GM19023 (cell line): ENCODE results near the gene SRSF8.
"Not testable (repeated sequence)": the region's sequence is repeated elsewhere in the genome, so short reads cannot be mapped to it uniquely, and the experiment has no call there.

Experiments
- ATAC-seq: cut with Tn5 transposase; IDR thresholded peaks from one replicate; pipeline ENCODE4 v1.9.1; 2021; ENCODE audit warnings: mild to moderate bottlenecking, moderate library complexity; ENCODE audit not compliant: unreplicated experiment

The SRSF8 gene

GRCh38 chr11:95093548-95093947 lies 26.8 kb downstream of the SRSF8 start:
- ATAC-seq, result no peak

GRCh38 chr11:95095858-95096587 lies 29.3 kb downstream of the SRSF8 start:
- peak; percentile 72 for ATAC-seq

GRCh38 chr11:95097209-95097608 lies 30.5 kb downstream of the SRSF8 start:
- ATAC-seq, result no peak

GRCh38 chr11:95098826-95099225 lies 32.1 kb downstream of the SRSF8 start:
- ATAC-seq, result no peak

DNA sequence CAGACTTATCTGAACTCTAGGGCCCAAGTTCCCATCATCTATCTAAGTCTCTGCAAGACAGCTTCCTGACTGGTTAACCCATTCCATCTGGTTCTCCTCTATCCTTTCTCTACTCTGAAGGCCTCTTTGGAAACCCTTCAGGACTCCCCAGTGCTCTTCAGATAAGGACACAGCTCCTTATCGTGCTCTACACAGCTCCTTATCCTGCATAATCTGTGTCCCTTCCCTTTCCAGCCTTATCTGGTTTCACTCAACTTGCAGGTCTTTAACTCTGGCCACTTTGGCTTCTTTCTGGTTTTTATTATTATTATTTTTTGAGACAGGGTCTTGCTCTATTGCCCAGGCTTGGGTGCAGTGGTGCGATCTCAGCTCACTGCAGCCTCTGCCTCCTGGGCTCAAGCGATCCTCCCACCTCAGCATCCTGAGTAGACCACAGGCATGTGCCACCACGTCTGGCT lies 33.5 kb downstream of the SRSF8 start:
- no peak for ATAC-seq

- ATAC-seq, result no peak
These were observed 34.3 kb downstream of the SRSF8 start for GRCh38 chr11:95100856-95101507.

GRCh38 chr11:95101935-95102334 lies 35.2 kb downstream of the SRSF8 start:
- ATAC-seq, result no peak

DNA sequence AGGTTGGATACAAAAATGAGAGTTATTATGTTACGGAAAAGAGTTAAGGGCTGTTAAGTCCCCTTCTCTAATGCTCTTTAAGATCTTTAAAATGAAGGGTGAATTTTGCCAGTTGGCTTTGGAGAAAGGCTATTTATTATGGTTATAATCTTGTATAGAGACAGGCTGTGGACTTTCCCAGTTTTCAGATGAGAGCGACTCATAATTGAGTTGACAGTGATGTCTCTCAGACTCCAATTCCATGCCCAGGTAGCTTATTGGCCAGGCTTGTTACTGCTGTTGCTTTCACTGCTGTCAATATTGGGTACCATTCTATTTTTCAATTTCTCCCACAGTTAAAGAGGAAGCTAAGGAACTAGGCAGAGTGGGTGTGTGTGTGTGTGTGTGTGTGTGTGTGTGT lies 36.0 kb downstream of the SRSF8 start:
- ATAC-seq, result no peak

DNA sequence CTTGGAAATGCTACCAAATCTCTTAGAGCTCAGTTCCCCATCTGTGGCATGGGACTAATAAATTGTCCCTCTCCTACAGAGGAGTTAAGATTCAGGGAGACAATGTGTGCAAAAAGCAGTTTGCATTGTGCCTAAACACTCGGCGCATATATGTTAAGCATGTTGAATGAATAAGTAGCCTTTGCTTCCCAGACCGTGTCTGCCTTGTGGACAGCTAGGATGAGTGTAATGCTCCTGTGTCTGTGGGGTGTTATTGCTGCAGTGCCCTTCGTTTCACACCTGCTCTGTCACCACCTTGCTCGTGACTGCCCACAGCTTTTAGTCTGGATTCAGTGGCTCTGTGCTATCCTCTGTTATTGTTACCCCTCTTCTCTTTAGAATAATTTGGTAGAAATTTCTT lies 37.0 kb downstream of the SRSF8 start:
- ATAC-seq, result no peak

DNA sequence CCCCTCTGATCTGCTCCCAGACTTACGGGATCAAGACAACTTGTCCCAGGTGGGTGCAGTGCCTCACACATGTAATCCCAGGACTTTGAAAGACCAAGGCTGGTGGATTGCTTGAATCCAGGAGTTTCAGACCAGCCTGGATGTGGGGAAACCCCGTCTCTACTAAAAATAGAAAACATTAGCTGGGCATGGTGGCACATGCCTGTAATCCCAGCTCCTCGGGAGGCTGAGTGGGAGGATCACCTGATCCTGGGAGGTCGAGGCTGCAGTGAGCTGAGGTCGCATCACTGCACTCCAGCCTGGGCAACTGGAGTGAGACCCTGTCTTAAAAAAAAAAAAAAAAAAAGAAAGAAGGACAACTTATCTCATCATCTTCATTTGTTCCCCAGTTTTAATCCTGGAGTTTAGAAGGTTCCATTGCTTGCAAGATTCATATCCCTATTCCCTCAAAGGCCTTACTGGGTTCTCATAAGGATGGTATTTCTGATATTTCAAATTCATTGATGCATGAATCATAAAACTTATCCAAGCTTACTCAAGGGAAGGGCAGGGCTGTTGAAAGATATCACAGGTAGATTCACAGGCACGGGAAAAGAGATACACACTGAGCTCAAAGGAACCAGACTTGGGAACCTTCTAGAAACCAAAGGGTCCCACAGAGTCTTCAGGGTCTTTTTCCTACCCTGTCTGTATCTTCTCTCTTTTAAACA lies 37.6 kb downstream of the SRSF8 start:
- no peak for ATAC-seq

DNA sequence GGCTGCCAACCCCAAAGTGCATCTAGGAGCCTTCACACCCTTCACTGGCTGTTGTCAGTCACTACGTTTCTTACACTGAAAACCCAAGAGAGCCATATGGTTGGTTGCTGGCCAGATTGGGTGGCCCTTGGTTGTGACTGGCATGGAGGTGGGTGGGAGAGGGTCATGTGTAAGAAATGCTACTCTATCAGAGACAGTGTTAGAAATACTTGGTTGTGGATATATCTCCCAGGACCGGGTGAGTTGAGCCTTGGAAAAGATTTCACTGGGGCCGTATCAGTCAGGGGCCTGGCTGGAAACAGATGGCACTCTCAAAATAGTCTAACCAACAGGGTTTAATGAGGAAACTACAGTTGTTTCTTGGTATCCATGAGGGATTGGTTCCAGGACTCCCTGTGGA lies 38.1 kb downstream of the SRSF8 start:
- no peak for ATAC-seq

DNA sequence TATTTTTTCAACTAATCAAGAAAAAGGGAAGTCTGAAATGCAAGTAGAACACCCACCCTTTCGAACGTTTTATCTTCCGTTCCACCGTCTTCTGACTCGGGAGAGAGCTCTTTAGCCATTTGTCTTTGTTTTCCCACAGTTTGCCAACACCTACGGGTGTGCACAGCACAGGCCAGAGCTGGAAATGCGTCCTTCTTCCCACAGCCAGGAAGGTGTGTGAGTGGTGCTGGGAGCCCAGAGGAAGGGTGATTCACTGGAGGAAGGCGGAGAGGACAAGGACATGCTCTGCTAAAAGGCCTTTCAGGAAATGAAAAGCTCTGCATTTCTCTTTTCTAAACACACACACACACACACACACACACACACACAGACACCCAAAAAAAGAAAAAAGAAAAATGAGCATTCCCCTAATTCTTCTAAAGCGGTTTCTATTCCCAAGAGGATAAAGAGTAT lies 41.5 kb downstream of the SRSF8 start:
- no peak for ATAC-seq

DNA sequence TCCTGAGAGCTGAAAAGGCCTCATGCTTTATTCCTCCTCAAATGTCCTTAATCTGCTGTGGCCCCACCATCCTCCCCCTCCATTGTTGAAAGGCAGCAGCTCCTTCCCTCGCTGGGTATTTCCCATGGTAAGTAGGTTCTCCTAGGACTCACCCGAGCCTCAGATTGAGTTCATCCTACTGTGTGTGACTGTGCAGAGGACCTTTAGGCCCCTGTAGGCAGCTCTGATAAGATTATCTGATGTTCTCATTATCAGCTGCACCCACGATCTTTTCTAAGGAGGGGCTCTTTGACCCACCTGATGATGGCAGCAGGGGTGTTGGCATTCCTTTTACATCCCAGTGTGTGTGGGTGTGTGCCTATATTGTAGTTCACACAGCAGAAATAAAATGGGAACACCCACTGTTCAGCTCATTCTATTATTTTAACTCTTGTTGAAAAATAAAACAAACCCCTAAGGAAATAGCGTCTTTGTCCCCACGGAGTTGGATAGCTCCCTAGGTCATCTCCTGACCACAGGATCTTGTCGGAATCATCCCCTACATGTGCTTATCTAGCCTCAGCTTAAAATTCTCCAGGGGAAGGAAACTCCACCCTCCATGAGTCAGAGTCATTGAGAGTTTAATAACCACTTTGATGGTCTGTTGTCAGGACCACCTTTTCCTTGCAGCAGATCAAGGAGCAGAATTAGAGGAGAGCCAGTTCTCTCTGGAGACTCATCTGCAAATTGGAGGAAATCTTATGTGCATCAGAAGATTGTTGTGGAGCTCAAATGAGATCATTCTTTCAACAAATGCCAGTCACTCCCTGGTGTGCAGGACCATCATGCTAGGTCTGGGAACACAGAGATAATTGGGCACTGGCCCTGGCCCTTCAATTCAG lies 42.2 kb downstream of the SRSF8 start:
- ATAC-seq, result no peak

DNA sequence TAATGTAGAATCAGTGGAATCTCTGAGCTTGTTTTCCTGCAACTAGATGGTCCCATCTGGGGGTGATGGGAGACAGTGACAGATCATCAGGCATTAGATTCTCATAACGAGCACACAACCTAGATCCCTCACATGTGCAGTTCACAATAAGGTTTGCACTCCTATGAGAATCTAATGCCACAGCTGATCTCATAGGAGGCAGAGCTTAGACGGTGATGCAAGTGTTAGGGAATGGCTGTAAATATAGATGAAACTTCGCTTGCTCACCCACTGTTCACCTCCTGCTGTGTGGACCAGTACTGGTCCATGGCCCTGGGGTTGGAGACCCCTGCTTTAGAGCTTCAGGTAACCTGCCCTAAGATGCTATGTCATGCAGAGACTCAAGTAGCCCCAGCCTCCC lies 44.8 kb downstream of the SRSF8 start:
- not testable (repeated sequence) for ATAC-seq

DNA sequence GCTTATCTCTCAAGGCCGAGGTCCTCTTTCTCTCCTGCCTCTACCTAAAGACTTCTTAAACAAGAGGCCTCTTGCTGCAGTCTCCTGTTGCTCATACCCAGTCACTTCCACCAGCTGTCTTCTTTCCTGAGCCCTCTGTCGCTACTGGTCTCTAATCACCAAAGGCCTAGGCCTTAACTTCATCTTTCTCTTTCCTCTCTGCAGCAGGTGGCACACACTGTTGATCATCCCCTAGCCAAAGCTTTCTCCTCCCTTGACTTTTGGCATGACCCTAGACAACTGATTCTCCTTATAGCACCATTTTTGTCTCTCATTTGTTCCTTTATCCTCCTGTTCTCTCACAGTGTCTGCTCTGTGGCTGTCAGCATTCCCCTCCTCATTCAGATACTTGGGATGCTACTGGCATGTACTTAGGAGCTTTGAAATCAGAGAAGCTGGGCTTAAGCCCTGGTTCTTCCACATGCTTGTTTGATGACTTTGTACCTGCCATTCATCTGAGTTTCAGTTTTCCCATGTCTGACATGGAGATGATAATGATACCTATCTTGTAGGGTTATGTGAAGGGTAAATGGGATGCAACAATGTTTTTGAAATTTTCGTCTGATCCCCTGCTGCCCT lies 45.3 kb downstream of the SRSF8 start:
- no peak for ATAC-seq

DNA sequence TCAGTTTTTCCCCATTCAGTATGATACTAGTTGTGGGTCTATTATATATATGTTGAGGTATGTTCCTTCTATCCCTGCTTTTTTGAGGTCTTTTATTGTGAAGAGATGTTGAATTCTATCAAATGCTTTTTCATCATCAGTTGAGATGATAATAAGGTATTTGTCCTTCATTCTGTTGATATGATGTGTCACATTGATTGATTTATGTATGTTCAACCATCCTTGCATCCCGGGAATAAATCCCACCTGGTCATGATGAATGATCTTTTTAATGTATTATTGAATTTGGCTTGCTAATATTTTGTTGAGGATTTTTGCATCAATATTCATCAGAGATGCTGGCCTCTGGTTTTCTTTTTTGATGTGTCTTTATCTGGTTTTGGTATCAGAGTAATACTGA lies 48.9 kb downstream of the SRSF8 start:
- no peak for ATAC-seq

- no peak for ATAC-seq
These were observed 52.8 kb downstream of the SRSF8 start for GRCh38 chr11:95119361-95120060.
